ENCODE data around the gene SORL1.

DNA sequence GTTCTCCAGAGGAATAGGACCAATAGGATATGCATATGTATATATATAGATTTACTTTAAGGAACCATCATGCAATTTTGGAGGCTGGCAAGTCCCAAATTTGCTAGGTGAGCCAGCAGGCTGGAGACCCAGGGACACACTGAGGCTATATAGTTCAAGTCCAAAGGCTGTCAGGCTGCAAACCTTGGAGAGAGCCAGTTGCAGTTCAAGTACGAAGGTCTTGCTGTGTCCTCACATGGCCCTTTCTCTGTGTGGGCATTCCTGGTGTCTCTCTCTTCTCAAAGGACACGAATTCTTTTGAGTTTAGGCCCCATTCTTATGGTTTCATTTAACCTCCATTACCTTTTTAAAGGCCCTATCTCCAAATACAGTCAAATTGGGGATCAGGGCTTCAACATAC, 135.1 kb downstream of the SORL1 start:
- TF ChIP-seq, protein P1, sequence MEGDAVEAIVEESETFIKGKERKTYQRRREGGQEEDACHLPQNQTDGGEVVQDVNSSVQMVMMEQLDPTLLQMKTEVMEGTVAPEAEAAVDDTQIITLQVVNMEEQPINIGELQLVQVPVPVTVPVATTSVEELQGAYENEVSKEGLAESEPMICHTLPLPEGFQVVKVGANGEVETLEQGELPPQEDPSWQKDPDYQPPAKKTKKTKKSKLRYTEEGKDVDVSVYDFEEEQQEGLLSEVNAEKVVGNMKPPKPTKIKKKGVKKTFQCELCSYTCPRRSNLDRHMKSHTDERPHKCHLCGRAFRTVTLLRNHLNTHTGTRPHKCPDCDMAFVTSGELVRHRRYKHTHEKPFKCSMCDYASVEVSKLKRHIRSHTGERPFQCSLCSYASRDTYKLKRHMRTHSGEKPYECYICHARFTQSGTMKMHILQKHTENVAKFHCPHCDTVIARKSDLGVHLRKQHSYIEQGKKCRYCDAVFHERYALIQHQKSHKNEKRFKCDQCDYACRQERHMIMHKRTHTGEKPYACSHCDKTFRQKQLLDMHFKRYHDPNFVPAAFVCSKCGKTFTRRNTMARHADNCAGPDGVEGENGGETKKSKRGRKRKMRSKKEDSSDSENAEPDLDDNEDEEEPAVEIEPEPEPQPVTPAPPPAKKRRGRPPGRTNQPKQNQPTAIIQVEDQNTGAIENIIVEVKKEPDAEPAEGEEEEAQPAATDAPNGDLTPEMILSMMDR (IDR thresholded peaks at IDR 0.05): no peak
- no peak for TF ChIP-seq POLR2A (IDR thresholded peaks at IDR 0.05; ENCODE audit: low read depth)
- no peak for TF ChIP-seq EP300 (IDR thresholded peaks at IDR 0.05)
- no peak for TF ChIP-seq POLR2AphosphoS5 (IDR thresholded peaks at IDR 0.05)
